Right lobe of liver (tissue), 6 donors: ENCODE measurements around the gene LRRC34. TPM values are rescaled to one million over a fixed set of nuclear protein-coding genes. Genes with fewer than 3 reads are reported as not detected.

Experiments used
- ATAC-seq, 4 donors: fragments of 200-7000 bp; cut with Tn5 transposase; one replicate each; pipeline ENCODE4 v1.9.1; 2020; ENCODE audit warnings: mild to moderate bottlenecking in 4 of 4, moderate library complexity in 4 of 4
- DNase-seq, 3 donors: peaks; one replicate each; pipeline ENCODE4 v3.0.0-alpha.2; 2020
- H3K27ac ChIP-seq, 3 donors: fragments of 200-600 bp; one replicate each; pipeline ENCODE4 v1.8.0; 2022
- H3K27me3 ChIP-seq, 2 donors: fragments of 200-600 bp; one replicate each; pipeline ENCODE4 v1.8.0; 2022
- H3K36me3 ChIP-seq, 4 donors: fragments of 200-600 bp; sonication (generic) in 1 of 4; one replicate each; pipeline versions ENCODE4 v1.5.1 to v1.8.0; 2017 to 2022; ENCODE audit warnings: control low read depth in 1 of 4
- H3K4me1 ChIP-seq, 4 donors: fragments of 200-600 bp; sonication (generic) in 1 of 4; one replicate each; pipeline versions ENCODE4 v1.5.1 to v1.8.0; 2017 to 2022; ENCODE audit warnings: control low read depth in 1 of 4
- H3K4me3 ChIP-seq, 3 donors: fragments of 200-600 bp; one replicate each; pipeline ENCODE4 v1.8.0; 2022
- H3K9me3 ChIP-seq, 4 donors: fragments of 200-600 bp; sonication (generic) in 1 of 4; one replicate each; pipeline versions ENCODE4 v1.5.1 to v1.8.0; 2017 to 2022; ENCODE audit warnings: control low read depth in 1 of 4
- POLR2A ChIP-seq: fragments of 450-650 bp; IDR thresholded peaks from one replicate; pipeline ENCODE4 v1.6.1; 2017; ENCODE audit warnings: antibody characterized with exemption, mild to moderate bottlenecking
- WGBS: methylation state at CpG from one replicate; pipeline ENCODE4 v1.1.6; 2018; ENCODE audit warnings: low coverage, low lambda C conversion rate; ENCODE audit not compliant: insufficient coverage; ENCODE audit errors: missing lambda C conversion rate; 5-methylcytosine and 5-hydroxymethylcytosine counted together
- intact Hi-C, 2 donors: fragments of 100-400 bp; cut with DNase I; formaldehyde crosslinking; loops; one replicate each; pipeline versions ENCODE4 v1.11.2 to v1.14.1; 2022
- total RNA-seq, 6 experiments: library from RNA; depleted of rRNA in 2 of 6; stranded (reverse); fragments of >200 nt in 2 of 6; fragmentation: NEBNext Ultra II Directional in 3 of 6; extraction: Animal tissue kit (Norgen Biotek cat#: 25700) in 3 of 6; gene quantifications; one replicate each; pipeline versions ENCODE4 v1.1.0 to v1.2.4, GENCODE V29; 2016 to 2023
- TF ChIP-seq, protein P1 (sequence below), 4 donors: fragments of 200-600 bp in 3 of 4; fragments of 450-650 bp in 1 of 4; IDR thresholded peaks; one replicate each; pipeline versions ENCODE4 v1.5.1 to v1.8.0; 2016 to 2022; ENCODE audit warnings: antibody characterized with exemption in 4 of 4, mild to moderate bottlenecking in 2 of 4
- donor health status: DM: no; HTN: yes; CAD: no.
- donor health status: DM: no; HTN: no; CAD: no.
- donor health status: DM: no; HTN: no; CAD: no.
- donor health status: DM: no; HTN: yes; CAD: no.
- donor health status: DM: no; HTN: yes; CAD: no.

The LRRC34 gene
- total RNA-seq, 6 experiments from 2014 or later, result 0.06 to 1.9 (median 0.60) TPM; not detected in 1

GRCh38 chr3:169781209-169781855 is 31.4 kb downstream of the LRRC34 start:
- 61% methylated on average over 4 of the region's 4 CpGs for WGBS
- Histone ChIP-seq H3K27ac (no peak overlapping the region), H3K36me3 (peaks cover 0 to 78% (median 19%) of the 10 kb centered on the region in 4 donors), H3K9me3 (no peaks in the 10 kb centered on the region), H3K4me1 (no peaks in the 10 kb centered on the region), H3K4me3 (no peak overlapping the region), H3K27me3 (no peaks in the 10 kb centered on the region)
- peak in 1 of 4 donors; percentile 43 for ATAC-seq
- no peak for DNase-seq
- TF ChIP-seq, protein P1, sequence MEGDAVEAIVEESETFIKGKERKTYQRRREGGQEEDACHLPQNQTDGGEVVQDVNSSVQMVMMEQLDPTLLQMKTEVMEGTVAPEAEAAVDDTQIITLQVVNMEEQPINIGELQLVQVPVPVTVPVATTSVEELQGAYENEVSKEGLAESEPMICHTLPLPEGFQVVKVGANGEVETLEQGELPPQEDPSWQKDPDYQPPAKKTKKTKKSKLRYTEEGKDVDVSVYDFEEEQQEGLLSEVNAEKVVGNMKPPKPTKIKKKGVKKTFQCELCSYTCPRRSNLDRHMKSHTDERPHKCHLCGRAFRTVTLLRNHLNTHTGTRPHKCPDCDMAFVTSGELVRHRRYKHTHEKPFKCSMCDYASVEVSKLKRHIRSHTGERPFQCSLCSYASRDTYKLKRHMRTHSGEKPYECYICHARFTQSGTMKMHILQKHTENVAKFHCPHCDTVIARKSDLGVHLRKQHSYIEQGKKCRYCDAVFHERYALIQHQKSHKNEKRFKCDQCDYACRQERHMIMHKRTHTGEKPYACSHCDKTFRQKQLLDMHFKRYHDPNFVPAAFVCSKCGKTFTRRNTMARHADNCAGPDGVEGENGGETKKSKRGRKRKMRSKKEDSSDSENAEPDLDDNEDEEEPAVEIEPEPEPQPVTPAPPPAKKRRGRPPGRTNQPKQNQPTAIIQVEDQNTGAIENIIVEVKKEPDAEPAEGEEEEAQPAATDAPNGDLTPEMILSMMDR (IDR thresholded peaks at IDR 0.05), result no peak
- TF ChIP-seq POLR2A, result no peak
- intact Hi-C loops, result no loop called here

DNA sequence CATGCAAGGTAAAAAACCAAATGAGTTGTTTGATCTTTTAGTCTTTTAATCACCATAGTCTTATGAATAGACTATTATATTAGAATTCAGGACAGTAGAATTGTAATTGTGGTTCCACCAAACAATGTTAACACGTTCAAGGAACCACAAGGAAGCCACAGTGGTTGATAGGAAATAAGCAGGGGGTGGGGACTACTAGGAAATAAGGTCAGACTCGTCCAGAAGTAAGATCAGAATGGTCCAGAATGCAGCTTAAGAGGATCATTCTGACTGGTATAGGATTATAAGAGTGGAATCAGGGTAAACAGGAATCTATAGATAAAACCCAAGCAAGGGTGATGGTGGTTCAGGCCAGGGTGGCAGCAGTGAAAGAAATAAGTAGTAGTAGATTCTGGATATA is 32.0 kb downstream of the LRRC34 start:
- Histone ChIP-seq H3K4me1 (no peaks in the 10 kb centered on the region), H3K4me3 (no peak overlapping the region), H3K27me3 (no peaks in the 10 kb centered on the region), H3K9me3 (no peaks in the 10 kb centered on the region), H3K27ac (no peak overlapping the region), H3K36me3 (peaks cover 0 to 77% (median 17%) of the 10 kb centered on the region in 4 donors)
- WGBS, result 44% methylated on average over 2 of the region's 2 CpGs
- no peak for TF ChIP-seq POLR2A
- TF ChIP-seq, protein P1 (IDR thresholded peaks at IDR 0.05), result no peak
- DNase-seq, result no peak
- intact Hi-C loops, result no loop called here
- ATAC-seq, result no peak

DNA sequence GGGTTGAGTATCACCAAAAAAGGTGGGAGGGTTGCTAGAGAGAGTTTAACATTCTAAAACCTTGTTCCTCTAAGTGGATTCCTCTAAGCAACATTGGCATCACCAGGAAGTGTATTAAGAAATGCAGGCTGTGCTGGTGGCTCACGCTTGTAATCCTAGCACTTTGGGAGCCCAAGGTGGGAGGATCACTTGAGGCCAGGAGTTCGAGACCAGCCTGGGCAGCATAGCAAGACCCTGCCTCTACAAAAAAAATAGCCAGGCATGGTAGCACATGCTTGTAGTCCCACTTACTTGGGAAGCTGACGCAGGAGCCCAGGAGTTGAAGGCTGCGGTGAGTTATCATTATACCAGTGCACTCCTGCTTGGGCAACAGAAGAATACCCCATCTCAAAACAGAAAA is 34.9 kb downstream of the LRRC34 start:
- H3K36me3 ChIP-seq, result peaks cover 0 to 72% (median 14%) of the 10 kb centered on the region in 4 donors
- TF ChIP-seq, protein P1 (IDR thresholded peaks at IDR 0.05), result no peak
- no peak for TF ChIP-seq POLR2A
- no peak overlapping the region for H3K4me3 ChIP-seq
- H3K9me3 ChIP-seq, result no peaks in the 10 kb centered on the region
- no peak overlapping the region for H3K27ac ChIP-seq
- 80% methylated on average over 2 of the region's 4 CpGs for WGBS
- no peak for DNase-seq
- ATAC-seq, result no peak
- H3K4me1 ChIP-seq, result peaks cover 0 to 19% (median 5%) of the 10 kb centered on the region in 4 donors
- no peaks in the 10 kb centered on the region for H3K27me3 ChIP-seq
- intact Hi-C loops, result no loop called here

DNA sequence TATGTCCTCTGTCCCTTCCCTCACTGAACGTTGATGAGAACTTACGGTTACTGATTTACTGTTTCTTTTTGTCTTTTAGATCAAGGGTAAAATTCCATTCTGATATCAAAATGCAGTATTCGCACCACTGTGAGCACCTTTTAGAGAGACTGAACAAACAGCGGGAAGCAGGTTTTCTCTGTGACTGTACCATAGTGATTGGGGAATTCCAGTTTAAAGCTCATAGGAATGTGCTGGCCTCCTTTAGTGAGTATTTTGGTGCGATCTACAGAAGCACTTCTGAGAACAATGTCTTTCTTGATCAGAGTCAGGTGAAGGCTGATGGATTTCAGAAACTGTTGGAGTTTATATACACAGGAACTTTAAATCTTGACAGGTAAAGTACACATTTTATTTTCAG is 38.5 kb downstream of the LRRC34 start:
- Histone ChIP-seq H3K27ac (peak overlapping the region in 1 of 3 donors; percentile 99), H3K4me1 (peaks cover 0 to 19% (median 5%) of the 10 kb centered on the region in 4 donors), H3K4me3 (peak overlapping the region; percentile 70 to 92 (median 79)), H3K9me3 (no peaks in the 10 kb centered on the region), H3K27me3 (no peaks in the 10 kb centered on the region), H3K36me3 (peaks cover 0 to 37% (median 0%) of the 10 kb centered on the region in 4 donors)
- TF ChIP-seq, protein P1 (IDR thresholded peaks at IDR 0.05), result no peak
- no peak for TF ChIP-seq POLR2A
- intact Hi-C loops, result no loop called here
- WGBS, result 39% methylated on average over 5 of the region's 5 CpGs
- DNase-seq (no peak), ATAC-seq (no peak)
